Hematopoietic multipotent progenitor cell treated with erythropoietin and hydrocortisone succinate and interleukin-3 and kit ligand, for 15 days (in vitro differentiated cells): ENCODE results near the gene CRIM1.

Experiments
- DNase-seq: peaks from one replicate; pipeline ENCODE4 v3.0.0-alpha.2; 2015; ENCODE audit warnings: low spot score

CRIM1 gene

GRCh38 chr2:36374585-36374984 lies 19.0 kb downstream of the CRIM1 start:
- DNase-seq: no peak

- DNase-seq: no peak
Measured at GRCh38 chr2:36376319-36376765, 20.8 kb downstream of the CRIM1 start.

DNA sequence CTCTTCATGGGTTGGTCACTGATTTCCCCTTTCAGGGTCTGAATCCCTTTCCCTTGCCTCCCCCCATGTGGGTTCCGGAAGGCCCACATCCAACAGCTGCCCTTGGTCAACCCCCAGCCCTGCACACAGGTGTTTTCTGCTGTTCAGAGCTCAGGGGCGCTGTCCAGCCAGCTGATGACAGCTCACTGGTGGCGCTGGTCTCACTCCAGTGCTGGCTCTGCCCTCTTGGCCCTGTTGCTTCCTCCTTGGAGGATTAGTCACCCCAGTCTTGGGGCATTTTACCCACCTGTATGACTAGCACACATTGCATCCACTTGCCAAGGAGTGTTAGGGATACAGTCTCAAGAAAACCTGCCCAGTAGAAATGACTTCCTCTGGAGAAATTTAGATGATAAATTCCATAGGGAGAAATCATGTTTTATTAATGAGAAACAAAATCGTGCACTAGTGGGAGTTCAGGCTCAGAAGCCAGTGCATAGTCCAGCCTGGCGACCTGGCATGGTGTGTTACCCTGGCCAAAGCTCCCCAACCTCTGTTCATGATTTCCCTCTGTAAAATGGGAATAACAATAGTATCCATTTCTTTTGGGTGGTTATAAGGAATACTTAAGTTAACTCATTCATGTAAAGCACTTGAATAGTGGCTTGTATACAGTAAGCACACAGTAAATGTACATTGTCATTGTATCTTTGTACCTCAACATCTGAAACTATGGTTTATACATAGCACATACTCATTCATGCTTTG lies 21.6 kb downstream of the CRIM1 start:
- DNase-seq: no peak

- DNase-seq: no peak
Measured at GRCh38 chr2:36379710-36380448, 24.3 kb downstream of the CRIM1 start.

DNA sequence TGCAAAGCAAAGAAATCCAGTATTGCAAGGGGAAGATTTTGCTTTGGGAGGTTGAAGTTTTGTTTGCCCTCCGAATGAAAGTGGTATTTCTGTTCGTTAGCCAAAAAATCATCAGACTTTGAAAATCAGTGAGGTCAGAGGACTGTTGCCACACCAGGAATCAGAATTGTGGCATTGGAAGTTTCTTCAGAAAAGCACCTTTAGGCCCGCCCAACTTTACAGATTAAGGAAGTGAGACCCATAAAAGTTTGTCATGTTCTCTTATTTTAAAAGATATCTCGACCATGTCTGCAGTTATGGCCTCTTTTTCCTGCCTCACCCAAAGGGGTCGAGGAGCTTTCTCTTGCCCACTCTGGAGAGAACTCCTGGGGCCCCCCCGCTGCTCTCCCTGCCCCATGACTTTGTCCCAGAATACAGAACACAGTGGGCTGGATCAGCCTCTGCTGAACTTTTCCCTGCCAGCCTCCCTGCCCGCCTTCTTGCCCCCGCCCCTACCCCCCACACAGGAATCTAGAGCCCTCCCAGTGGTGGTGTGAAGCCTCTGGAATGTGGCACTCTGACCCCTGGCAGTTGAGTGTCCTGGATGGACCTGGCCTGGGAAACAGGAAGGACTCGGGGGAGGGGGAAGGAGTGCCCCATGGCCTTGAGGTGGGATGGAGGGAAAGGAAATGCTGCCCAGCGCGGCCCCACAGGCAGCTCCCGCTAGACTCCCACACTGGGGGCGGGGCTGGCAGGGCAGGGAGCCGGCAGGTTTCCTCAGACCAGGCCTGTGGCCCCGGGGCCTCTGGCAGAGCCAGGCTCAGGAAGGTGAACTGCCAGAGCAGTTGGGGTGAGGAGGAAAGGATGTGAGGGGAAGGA lies 25.3 kb downstream of the CRIM1 start:
- DNase-seq: no peak

DNA sequence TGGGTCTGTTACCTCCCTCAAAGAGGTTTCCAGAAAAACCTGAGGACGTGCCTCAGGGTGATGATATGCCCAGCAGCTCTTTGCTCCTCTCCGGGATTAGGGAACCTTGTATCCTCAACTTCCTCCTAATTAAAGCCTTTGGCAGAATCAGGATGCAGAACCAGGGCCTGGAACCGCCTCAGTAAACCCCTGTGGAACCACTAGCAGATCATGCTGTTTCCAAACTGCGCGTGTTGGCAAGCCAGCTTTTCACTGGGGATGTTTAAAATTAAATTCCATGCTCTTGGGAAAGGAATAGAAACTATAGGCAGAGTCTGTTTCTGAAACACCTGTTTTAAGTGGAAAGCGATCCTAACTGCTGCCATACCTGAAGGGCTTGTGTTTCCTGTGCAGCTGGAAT lies 26.4 kb downstream of the CRIM1 start:
- DNase-seq: no peak

DNA sequence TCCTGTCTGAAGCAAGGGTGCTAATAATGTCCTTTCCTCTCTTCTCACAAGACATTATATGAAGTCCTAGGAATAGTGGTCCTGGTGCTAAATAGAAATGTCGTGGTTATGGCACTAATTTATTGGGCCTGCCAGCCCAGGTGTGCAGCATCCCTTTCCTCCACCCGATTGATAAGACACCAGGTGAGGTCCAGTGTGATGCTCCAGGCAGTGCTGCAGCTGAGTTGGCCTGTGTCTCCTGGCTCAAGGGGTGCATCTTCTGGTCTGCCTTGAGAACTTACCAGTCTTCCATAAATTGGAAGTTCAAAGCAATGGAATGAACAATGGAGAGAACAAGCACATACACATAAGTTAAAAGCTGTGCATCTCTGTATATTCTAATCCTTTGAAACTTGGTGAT lies 26.9 kb downstream of the CRIM1 start:
- no peak for DNase-seq

DNA sequence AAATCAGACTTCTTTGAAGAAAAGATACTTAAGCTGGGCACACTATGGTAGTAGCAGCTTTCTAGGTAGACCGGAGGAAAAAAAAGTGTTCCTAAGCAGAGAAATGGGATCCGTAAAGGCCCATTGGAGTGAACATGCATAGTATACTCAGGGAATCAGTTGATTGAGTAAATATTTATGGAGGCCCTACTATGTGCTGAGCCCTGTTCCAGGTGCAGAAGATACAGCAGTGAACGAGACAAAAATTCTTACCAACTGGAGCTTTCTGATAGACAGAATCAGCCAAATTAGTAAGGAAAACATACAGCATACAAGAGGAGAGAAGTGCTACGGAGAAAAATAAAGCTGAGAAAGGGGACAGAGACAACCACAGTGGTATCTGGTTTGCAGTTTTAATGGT lies 28.1 kb downstream of the CRIM1 start:
- no peak for DNase-seq

DNA sequence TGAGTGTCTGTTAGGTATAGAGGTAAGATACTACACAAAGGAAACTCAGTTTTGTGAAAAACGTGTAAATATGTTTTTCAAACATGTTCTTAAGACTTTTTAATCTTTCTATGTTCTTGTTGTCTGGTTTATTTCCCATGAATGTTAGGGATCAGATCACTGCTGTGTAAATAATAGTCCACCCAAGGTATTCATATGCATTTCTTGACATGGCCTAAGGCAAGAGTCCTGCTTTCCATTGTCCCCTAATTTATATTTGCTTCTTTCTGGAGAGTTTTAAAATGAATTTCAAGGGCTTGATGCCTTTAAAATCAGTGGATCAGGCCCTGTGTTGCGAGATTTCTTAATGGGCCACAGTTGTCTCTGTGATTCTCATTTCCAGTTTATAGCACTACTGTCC lies 28.9 kb downstream of the CRIM1 start:
- no peak for DNase-seq

- DNase-seq: no peak
Measured at GRCh38 chr2:36385603-36386002, 30.0 kb downstream of the CRIM1 start.

DNA sequence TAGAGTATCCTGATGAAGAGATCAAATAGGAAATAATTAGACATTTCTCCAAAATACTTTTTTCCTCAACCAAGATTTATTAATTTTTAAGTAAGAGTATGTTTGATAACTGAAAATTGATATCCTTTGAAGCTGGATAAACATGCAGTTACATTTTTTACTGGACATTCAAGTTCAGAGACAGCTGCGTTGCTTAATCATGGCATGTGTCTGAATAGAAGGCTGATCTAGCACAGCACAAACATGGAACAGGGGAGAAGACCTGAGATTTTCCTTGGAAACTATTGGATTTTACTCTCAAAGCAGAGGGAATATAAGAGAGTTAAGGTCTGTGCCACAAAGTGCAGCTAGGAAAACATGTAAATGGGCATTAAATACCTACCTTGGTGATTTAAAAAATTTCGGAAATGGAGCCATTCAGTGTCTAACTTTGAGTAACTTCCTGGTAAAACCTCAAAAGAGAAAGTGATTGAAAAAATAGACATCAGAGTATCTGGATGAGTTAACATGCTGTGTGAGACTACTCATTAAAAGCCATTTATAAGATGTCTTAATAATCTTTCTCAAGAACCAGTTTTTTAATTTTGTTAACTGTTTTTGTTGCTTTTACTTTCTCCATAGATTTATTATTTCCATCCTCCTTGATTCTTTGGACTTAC lies 31.8 kb downstream of the CRIM1 start:
- no peak for DNase-seq

GRCh38 chr2:36388472-36388871 lies 32.9 kb downstream of the CRIM1 start:
- DNase-seq: no peak

- DNase-seq: no peak
Measured at GRCh38 chr2:36389091-36389564, 33.5 kb downstream of the CRIM1 start.

- no peak for DNase-seq
Measured at GRCh38 chr2:36389577-36389976, 34.0 kb downstream of the CRIM1 start.

DNA sequence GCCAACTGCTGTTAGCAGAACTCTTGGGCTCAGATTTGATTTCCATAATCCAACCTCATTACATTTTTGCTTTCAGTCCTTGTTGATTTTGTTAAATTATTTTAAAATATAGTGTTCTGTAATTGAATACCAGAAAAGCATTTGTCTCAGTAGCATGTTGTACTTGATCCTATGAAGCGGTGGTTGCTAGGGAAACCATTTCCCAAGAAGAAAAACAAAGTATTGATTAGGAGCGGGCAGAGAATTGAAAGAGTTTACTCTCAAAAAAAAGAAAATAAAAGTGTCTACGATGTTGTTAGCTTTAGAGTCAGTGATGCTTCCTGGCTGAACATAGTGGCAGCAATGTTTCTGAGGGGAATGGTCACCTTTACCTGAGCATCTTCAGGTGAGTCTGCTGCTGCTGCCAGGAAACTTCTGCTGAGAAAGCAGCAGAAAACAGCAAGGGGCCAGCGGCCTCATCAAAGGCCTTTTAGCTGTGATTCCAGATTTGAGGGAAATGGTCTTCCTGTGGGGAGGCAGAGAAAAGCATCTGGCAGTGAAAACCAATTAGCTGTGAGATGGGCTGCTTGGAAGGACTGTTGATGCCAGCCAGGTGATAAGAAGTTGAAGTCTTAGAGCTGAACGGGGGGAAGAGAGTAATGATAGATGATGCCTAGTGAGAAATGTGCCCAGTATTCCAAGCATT lies 37.1 kb downstream of the CRIM1 start:
- DNase-seq: no peak

- no peak for DNase-seq
Measured at GRCh38 chr2:36393738-36394256, 38.2 kb downstream of the CRIM1 start.

DNA sequence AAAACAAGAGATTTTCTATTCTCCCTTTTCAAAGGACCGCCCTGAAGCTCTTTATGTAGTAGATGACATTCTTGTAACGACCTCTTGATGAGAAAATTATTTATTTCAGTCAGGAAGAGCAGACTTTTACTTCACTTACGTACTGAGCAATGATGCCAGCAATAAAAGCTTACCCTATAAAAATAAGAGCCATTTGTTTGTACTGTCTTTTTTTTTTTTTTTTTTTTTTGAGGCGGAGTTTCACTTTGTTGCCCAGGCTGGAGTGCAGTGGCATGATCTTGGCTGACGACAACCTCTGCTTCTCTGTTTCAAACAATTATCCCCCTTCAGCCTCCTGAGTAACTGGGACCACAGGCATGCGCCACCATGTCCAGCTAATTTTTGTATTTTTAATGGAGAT lies 39.2 kb downstream of the CRIM1 start:
- no peak for DNase-seq

- DNase-seq: no peak
Measured at GRCh38 chr2:36395866-36396265, 40.3 kb downstream of the CRIM1 start.

GRCh38 chr2:36396878-36397539 lies 41.4 kb downstream of the CRIM1 start:
- DNase-seq: no peak

- DNase-seq: no peak
Measured at GRCh38 chr2:36397728-36398413, 42.3 kb downstream of the CRIM1 start.
